ENCODE results near the gene FHL3.

- TF ChIP-seq POLR2A (IDR thresholded peaks at IDR 0.05) (no peak), CTCF (IDR thresholded peaks at IDR 0.05) (no peak)
These were observed 21.4 kb upstream of the FHL3 start for GRCh38 chr1:38026592-38027200.
